Measurements from ENCODE around the gene KRTAP4-6.

GRCh38 chr17:41149652-41149985 is 9.3 kb upstream of the KRTAP4-6 start, which contains the start of gene KRTAP4-5:
- TF ChIP-seq EZH2 (IDR thresholded peaks at IDR 0.05) (no peak), POLR2AphosphoS5 (IDR thresholded peaks at IDR 0.05; ENCODE audit: borderline replicate concordance, low read depth, low read length) (no peak), FOXP2 (optimal IDR thresholded peaks at IDR 0.05; ENCODE audit: control extremely low read depth, extremely low read length, insufficient read depth) (no peak)
